Mucosa of rectum (tissue), 2 donors: ENCODE data around the gene COMT.
"Not testable (repeated sequence)": the region's sequence is repeated elsewhere in the genome, so short reads cannot be mapped to it uniquely, and the experiment has no call there.

Experiments
- H3K27ac ChIP-seq, 2 donors: one replicate each; pipeline ENCODE4 v1.7.0; 2013; ENCODE audit warnings: inconsistent platforms in 2 of 2, low read depth in 2 of 2, low read length in 2 of 2
- H3K27me3 ChIP-seq, 2 donors: one replicate each; pipeline ENCODE4 v1.7.0; 2013; ENCODE audit warnings: low read length in 2 of 2; ENCODE audit not compliant: control insufficient read depth in 2 of 2, insufficient read depth in 2 of 2
- H3K36me3 ChIP-seq, 2 donors: one replicate each; pipeline ENCODE4 v1.7.0; 2013; ENCODE audit warnings: low read length in 2 of 2; ENCODE audit not compliant: control insufficient read depth in 2 of 2, insufficient read depth in 2 of 2
- H3K4me1 ChIP-seq, 2 donors: one replicate each; pipeline ENCODE4 v1.7.0; 2013; ENCODE audit warnings: low read length in 2 of 2, mild to moderate bottlenecking in 1 of 2; ENCODE audit not compliant: control insufficient read depth in 2 of 2, insufficient read depth in 2 of 2
- H3K4me3 ChIP-seq, 2 donors: one replicate each; pipeline ENCODE4 v1.7.0; 2013; ENCODE audit warnings: low read length in 2 of 2
- H3K9ac ChIP-seq, 2 donors: one replicate each; pipeline ENCODE4 v1.7.0; 2013; ENCODE audit warnings: low read length in 2 of 2, low read depth in 1 of 2, mild to moderate bottlenecking in 1 of 2
- H3K9me3 ChIP-seq, 2 donors: one replicate each; pipeline ENCODE4 v1.7.0; 2013; ENCODE audit warnings: low read length in 2 of 2; ENCODE audit not compliant: control insufficient read depth in 2 of 2
- donor health status: healthy.
- donor health status: Normal muscosa, but diverticular disease.

COMT gene

GRCh38 chr22:19916941-19917340 is 24.6 kb upstream of the COMT start:
- H3K36me3 ChIP-seq, result peaks cover 37 to 48% of the 10 kb centered on the region in 2 donors
- no peak overlapping the region for H3K27ac ChIP-seq
- no peaks in the 10 kb centered on the region for H3K9me3 ChIP-seq
- no peak overlapping the region for H3K9ac ChIP-seq
- no peaks in the 10 kb centered on the region for H3K4me1 ChIP-seq
- no peaks in the 10 kb centered on the region for H3K27me3 ChIP-seq
- no peak overlapping the region for H3K4me3 ChIP-seq

DNA sequence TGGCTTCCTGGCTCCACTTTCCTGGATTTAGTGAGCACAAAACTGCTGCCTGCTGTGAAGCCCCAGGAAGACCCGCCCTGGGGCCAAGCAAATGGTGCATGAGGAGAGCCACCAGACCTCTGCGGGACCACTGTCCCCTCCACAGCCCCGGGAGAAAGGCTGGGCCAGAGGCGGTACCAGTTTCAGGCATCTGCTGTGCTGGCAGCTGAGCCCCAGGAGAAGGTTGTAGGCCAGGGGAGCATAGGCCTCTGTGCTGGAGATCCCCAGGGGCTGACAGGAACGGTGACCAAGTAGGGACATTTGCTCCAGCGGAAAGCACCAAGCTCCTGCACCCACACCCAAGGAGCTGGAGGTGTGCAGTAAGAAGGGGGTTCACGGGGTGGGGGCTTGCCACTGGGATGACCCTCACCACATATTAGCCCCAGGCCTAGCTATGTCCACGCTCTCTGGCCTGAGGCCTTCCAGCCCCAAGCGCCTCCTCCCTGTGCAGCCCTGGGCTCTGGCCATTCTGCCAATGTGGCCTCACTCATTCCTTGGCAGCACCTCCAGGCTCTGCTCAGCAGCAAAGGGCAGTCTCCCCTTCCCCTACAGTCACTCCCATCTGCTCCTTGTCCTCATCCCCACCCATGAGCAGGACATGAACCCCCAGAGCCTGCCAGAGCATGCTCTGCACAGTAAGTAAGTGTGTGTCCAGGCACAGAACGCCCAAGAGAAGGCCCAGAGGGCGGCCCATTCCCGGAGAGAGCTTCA is 24.0 kb upstream of the COMT start:
- no peak overlapping the region for H3K27ac ChIP-seq
- H3K9ac ChIP-seq, result no peak overlapping the region
- H3K27me3 ChIP-seq, result no peaks in the 10 kb centered on the region
- no peaks in the 10 kb centered on the region for H3K9me3 ChIP-seq
- H3K4me3 ChIP-seq, result no peak overlapping the region
- peaks cover 37 to 45% of the 10 kb centered on the region in 2 donors for H3K36me3 ChIP-seq
- no peaks in the 10 kb centered on the region for H3K4me1 ChIP-seq

DNA sequence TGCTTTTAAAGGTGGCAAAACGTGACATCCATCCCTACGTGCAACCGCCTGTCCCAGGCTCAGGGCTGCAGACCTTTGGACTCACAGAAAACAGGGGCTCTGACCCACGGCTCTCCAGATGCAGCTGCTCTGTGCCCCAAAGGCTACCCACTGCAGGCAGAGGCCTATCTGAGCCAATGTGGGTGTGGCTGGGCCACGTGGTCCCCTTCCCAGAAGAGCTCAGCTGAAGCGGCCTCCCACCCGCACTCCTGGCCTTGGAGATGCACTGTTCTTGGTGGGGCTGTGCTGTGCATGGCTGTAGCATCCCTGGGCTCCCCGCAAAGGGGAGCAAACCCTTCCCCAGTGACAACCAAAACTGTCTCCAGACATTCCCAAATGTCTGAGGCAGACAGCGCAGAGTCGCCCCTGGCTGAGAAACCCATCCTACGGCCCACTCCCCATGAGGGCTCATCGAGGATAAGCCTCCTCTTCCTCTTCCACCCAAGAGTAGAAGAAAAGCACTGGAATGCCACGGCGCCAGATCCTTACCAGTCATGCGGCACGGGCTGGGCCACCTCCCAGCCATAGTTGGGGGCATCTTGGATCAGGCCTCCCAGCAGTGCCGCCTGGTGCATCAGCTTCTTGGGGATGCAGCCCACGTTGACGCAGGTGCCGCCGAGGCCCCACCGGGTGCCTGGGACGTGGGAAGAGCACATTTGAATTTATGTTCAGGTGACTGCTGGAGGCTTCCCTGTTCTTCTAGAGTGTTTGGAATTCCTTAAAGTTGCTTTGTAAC is 23.1 kb upstream of the COMT start:
- Histone ChIP-seq H3K27me3 (no peaks in the 10 kb centered on the region), H3K4me1 (no peaks in the 10 kb centered on the region), H3K4me3 (no peak overlapping the region), H3K9me3 (no peaks in the 10 kb centered on the region), H3K36me3 (peaks cover 35 to 41% of the 10 kb centered on the region in 2 donors), H3K27ac (no peak overlapping the region), H3K9ac (no peak overlapping the region)

DNA sequence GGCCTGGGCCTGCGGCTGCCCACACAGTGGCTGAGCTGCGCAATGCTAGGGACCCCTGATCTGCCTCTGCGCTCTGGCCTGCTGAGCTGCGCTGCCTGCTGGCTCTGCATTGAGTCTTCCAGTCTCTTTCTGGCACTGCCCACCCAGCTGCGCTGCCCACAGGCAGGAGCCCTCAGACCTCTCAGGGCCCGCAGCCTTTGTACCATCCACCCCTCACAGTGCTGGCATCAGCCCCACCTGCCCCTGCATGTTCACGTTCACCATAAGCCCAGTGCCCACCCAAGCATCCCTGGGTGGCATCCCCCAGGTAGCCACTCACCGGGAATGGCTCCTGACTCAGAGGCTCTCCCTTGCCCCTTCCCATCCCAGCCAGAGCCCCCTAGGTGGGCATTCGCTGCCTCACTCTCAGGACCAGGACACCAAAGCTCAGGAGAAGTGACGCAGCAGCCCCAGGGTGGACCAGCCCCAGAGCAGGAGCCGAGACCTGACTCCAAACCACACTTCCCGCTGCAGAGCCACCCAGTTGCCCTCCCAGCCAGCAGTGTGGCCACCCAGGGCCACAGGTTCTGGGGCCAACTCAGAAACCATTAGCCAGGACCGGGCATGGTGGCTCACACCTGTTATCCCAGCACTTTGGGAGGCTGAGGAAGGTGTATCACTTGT is 21.7 kb upstream of the COMT start:
- Histone ChIP-seq H3K4me1 (no peaks in the 10 kb centered on the region), H3K4me3 (no peak overlapping the region), H3K9me3 (no peaks in the 10 kb centered on the region), H3K27ac (no peak overlapping the region), H3K9ac (no peak overlapping the region), H3K27me3 (no peaks in the 10 kb centered on the region), H3K36me3 (peaks cover 25 to 28% of the 10 kb centered on the region in 2 donors)

DNA sequence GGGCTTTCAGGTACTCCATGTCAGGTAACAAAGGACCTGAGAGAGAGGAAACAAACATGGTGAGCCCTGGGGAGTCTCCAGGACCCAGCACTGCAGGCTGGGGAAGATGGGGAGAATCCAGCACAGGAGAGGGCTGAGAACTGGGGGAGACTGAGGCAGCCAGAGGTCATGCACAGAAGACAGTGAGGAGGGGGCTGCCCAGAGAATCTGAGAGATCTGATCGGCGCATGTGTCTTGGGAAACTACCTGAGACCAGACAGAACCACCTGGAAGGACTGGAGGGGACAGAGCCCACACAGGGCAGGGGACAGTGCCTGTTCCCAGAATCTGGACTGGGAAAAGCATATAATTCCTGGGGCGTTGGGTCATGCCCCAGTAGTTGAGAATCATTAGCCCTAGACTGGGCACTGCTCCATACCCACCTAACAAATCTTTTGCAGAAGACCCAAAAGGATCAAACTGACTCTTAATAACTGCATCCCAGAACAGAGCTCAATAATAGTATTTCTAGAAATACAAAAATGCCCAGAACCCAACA is 20.0 kb upstream of the COMT start:
- Histone ChIP-seq H3K9me3 (no peaks in the 10 kb centered on the region), H3K36me3 (peaks cover 13 to 16% of the 10 kb centered on the region in 2 donors), H3K4me1 (no peaks in the 10 kb centered on the region), H3K27ac (no peak overlapping the region), H3K9ac (no peak overlapping the region), H3K4me3 (no peak overlapping the region), H3K27me3 (no peaks in the 10 kb centered on the region)

DNA sequence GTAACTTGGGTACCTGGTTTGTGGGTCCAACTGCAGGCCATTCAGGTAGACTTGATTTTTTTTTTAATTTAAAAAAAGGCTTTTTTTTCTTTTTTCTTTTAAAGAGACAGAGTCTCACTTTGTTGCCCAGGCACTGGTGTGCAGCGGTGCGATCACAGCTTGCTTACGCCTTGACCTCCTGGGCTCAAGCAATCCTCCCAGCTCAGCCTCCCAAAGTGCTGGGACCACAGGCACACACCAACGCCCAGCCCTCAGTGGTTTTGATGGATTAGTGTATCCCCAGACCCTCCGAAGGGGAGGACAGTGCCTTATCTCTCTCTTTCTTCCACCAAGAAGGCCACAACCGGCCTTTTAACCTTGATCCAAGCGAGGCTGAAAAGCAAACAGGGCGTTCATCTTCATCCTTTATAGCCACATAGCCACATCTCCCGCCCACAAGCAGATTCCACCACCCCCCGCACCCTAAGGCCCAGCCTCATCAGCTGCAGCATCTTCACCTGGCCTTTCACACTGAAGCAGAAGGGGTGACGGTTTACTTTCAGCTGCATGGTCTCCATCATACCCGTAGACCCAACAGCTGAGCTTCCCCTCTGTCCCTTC is 17.6 kb upstream of the COMT start:
- Histone ChIP-seq H3K9me3 (no peaks in the 10 kb centered on the region), H3K9ac (no peak overlapping the region), H3K27me3 (no peaks in the 10 kb centered on the region), H3K4me1 (no peaks in the 10 kb centered on the region), H3K36me3 (no peaks in the 10 kb centered on the region), H3K27ac (no peak overlapping the region), H3K4me3 (no peak overlapping the region)

- H3K36me3 ChIP-seq, H3K4me1 ChIP-seq, H3K27me3 ChIP-seq, H3K9ac ChIP-seq, H3K9me3 ChIP-seq, H3K4me3 ChIP-seq, H3K27ac ChIP-seq: not testable (repeated sequence)
Observed at GRCh38 chr22:19926028-19926427, 15.5 kb upstream of the COMT start.

- no peaks in the 10 kb centered on the region for H3K4me1 ChIP-seq
- no peaks in the 10 kb centered on the region for H3K27me3 ChIP-seq
- H3K9ac ChIP-seq, result no peak overlapping the region
- no peak overlapping the region for H3K4me3 ChIP-seq
- H3K36me3 ChIP-seq, result no peaks in the 10 kb centered on the region
- H3K27ac ChIP-seq, result no peak overlapping the region
- no peaks in the 10 kb centered on the region for H3K9me3 ChIP-seq
Observed at GRCh38 chr22:19927696-19928095, 13.9 kb upstream of the COMT start.

DNA sequence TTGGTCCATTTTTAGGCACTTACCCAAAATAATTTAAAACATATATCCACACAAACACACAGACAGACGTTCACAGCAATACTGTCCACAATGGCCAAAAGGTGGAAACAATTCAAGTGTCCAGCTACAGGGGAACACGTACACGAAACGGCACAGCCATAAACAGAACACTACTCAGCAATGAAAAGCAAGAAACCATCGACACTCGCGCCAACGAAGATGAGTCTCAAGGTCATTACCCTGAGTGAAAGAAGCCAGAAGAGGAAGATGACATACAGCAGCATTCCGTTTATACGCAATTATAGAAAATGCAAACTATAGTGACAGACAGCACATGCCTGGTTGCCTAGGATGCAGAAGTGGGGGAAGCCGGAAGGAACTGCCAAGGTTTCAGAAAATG is 13.4 kb upstream of the COMT start:
- Histone ChIP-seq H3K36me3 (no peaks in the 10 kb centered on the region), H3K27ac (no peak overlapping the region), H3K27me3 (no peaks in the 10 kb centered on the region), H3K4me3 (no peak overlapping the region), H3K4me1 (no peaks in the 10 kb centered on the region), H3K9ac (no peak overlapping the region), H3K9me3 (no peaks in the 10 kb centered on the region)
